Activated CD8-positive, alpha-beta memory T cell treated with anti-CD3 and anti-CD28 coated beads, Interleukin-2, amount 50 U/mL, for 48 hours (primary cell): Measurements from ENCODE around the gene MAGI3.

Experiments used
- DNase-seq: peaks from one replicate; pipeline ENCODE4 v3.0.0-alpha.2; 2020

MAGI3 gene

GRCh38 chr1:113663165-113663951 lies 273.0 kb downstream of the MAGI3 start:
- DNase-seq = no peak

GRCh38 chr1:113665071-113665470 lies 274.8 kb downstream of the MAGI3 start:
- DNase-seq = no peak

- no peak for DNase-seq
These were observed 275.8 kb downstream of the MAGI3 start for GRCh38 chr1:113666126-113666525.

- DNase-seq = no peak
These were observed 279.7 kb downstream of the MAGI3 start for GRCh38 chr1:113669988-113670387.

- DNase-seq = no peak
These were observed 280.3 kb downstream of the MAGI3 start for GRCh38 chr1:113670650-113671049.

GRCh38 chr1:113672491-113672890 lies 282.2 kb downstream of the MAGI3 start:
- no peak for DNase-seq

- no peak for DNase-seq
These were observed 284.3 kb downstream of the MAGI3 start for GRCh38 chr1:113674591-113674990.

- DNase-seq = no peak
These were observed 285.0 kb downstream of the MAGI3 start for GRCh38 chr1:113675302-113675701.

GRCh38 chr1:113676524-113676923 lies 286.2 kb downstream of the MAGI3 start:
- no peak for DNase-seq

GRCh38 chr1:113677250-113678158 lies 287.2 kb downstream of the MAGI3 start:
- DNase-seq = no peak

GRCh38 chr1:113678159-113678469 lies 287.8 kb downstream of the MAGI3 start:
- no peak for DNase-seq

GRCh38 chr1:113681596-113682337 lies 291.5 kb downstream of the MAGI3 start:
- DNase-seq = no peak

GRCh38 chr1:113683384-113684152 lies 293.3 kb downstream of the MAGI3 start:
- no peak for DNase-seq

GRCh38 chr1:113684153-113684541 lies 293.8 kb downstream of the MAGI3 start:
- no peak for DNase-seq

- no peak for DNase-seq
These were observed 296.7 kb downstream of the MAGI3 start for GRCh38 chr1:113686891-113687618.

- no peak for DNase-seq
These were observed 300.9 kb downstream of the MAGI3 start for GRCh38 chr1:113691184-113691583.

- no peak for DNase-seq
These were observed 302.0 kb downstream of the MAGI3 start for GRCh38 chr1:113692342-113692741.

- DNase-seq = no peak
These were observed 302.6 kb downstream of the MAGI3 start for GRCh38 chr1:113692824-113693431.

- DNase-seq = no peak
These were observed 304.6 kb downstream of the MAGI3 start for GRCh38 chr1:113694910-113695309.

- DNase-seq = no peak
These were observed 311.1 kb downstream of the MAGI3 start for GRCh38 chr1:113701429-113701828.

GRCh38 chr1:113714606-113715269 lies 324.4 kb downstream of the MAGI3 start:
- DNase-seq = no peak
